Measurements from ENCODE around the gene HRH2.

DNA sequence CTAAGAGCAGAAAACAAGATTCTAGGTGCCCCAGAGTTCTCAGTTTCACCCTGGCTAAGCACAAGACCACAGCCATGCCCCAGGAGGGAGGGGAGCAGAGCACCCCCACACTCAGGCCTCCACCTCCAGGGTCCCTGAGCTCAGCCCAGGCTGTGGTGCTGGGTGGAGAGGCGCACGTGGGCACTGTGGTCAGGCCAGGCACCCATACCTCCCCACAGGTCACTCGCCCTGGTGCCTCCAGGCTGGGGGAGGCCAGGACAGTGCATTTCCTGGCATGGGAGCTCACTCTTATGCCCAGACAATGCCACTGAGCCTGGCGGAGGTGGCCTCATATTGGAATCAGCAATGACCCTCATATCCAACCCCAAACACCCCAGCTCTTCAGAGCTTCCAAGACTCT is 78.8 kb downstream of the HRH2 start:
- no peak for TF ChIP-seq SIN3A (IDR thresholded peaks at IDR 0.05; ENCODE audit: borderline replicate concordance, insufficient read depth, low read length)
- TF ChIP-seq POLR2AphosphoS5 (IDR thresholded peaks at IDR 0.05; ENCODE audit: low read depth, low read length): no peak
- TF ChIP-seq TAF1 (IDR thresholded peaks at IDR 0.05; ENCODE audit: borderline replicate concordance, insufficient read depth, low read length): no peak
- TF ChIP-seq, protein P1, sequence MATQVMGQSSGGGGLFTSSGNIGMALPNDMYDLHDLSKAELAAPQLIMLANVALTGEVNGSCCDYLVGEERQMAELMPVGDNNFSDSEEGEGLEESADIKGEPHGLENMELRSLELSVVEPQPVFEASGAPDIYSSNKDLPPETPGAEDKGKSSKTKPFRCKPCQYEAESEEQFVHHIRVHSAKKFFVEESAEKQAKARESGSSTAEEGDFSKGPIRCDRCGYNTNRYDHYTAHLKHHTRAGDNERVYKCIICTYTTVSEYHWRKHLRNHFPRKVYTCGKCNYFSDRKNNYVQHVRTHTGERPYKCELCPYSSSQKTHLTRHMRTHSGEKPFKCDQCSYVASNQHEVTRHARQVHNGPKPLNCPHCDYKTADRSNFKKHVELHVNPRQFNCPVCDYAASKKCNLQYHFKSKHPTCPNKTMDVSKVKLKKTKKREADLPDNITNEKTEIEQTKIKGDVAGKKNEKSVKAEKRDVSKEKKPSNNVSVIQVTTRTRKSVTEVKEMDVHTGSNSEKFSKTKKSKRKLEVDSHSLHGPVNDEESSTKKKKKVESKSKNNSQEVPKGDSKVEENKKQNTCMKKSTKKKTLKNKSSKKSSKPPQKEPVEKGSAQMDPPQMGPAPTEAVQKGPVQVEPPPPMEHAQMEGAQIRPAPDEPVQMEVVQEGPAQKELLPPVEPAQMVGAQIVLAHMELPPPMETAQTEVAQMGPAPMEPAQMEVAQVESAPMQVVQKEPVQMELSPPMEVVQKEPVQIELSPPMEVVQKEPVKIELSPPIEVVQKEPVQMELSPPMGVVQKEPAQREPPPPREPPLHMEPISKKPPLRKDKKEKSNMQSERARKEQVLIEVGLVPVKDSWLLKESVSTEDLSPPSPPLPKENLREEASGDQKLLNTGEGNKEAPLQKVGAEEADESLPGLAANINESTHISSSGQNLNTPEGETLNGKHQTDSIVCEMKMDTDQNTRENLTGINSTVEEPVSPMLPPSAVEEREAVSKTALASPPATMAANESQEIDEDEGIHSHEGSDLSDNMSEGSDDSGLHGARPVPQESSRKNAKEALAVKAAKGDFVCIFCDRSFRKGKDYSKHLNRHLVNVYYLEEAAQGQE (IDR thresholded peaks at IDR 0.05; ENCODE audit: insufficient read depth in 1 of 2, low read depth in 2 of 2, low read length in 2 of 2): no peak
